ENCODE data around the gene CNOT4. TPM values are rescaled to one million over a fixed set of nuclear protein-coding genes. Genes with fewer than 3 reads are reported as not detected.
A peak's percentile ranks its signal among the peaks of the same experiment; 100 is the strongest.

Gene CNOT4
- total RNA-seq, 3 donors from 2014 or later (not counting 1 experiment from before 2014, with no cell fraction given), result 40.6 to 47.1 (median 40.7) TPM

DNA sequence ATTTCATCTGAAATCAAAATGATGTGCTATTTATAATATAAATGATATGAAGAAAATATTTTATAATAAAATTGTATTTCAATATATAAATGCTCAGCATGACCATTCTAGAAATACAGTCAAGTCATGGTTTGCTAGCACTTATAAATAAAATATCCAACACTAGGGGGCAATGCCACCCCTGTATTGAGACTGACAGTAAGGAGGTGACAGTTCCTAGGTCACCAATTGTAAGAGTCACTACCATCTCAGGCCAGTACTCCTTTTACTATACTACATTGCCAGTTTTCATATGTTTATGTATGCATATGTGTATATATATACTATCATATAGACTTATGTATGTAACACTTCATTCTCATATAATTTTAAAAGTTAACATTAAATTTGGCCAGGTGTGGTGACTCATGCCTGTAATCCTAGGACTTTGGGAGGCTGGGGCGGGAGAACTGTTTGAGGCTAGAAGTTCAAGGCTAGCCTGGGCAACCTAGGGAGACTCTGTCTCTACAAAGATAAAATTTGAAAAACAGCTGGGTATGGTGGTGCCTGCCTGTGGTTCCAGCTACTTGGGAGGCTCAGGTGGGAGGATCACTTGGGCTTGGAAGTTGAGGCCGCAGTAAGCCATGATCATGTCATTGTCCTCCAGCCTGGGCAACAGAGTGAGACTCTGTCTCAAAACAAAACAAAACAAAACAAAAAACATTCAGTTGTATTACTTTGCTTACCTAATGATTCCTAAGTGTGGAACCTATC lies 2.4 kb upstream of the CNOT4 start:
- ATAC-seq, result peak in 1 of 3 donors; percentile 24
- no peaks in the 10 kb centered on the region for H3K27me3 ChIP-seq (ENCODE audit: control insufficient read depth, insufficient read depth, low read length)
- TF ChIP-seq CTCF (IDR thresholded peaks at IDR 0.05), result peak; percentile 70

GRCh38 chr7:135510592-135511183 lies 786 bp upstream of the CNOT4 start:
- 4% methylated on average over 16 of the region's 17 CpGs for WGBS (ENCODE audit: insufficient coverage)
- Histone ChIP-seq H3K9me3 (ENCODE audit: control insufficient read depth, insufficient read depth, low read length) (no peaks in the 10 kb centered on the region), H3K4me1 (ENCODE audit: control insufficient read depth, insufficient read depth, low read length) (peaks cover 12% of the 10 kb centered on the region), H3K4me3 (ENCODE audit: low read length) (peak overlapping the region; percentile 88), H3K27ac (ENCODE audit: low read length) (no peak overlapping the region), H3K27me3 (ENCODE audit: control insufficient read depth, insufficient read depth, low read length) (no peaks in the 10 kb centered on the region), H3K36me3 (ENCODE audit: control insufficient read depth, insufficient read depth, low read length) (peaks cover 2% of the 10 kb centered on the region)
- Mint-ChIP-seq H3K4me3 (no peak overlapping the region), H3K27me3 (ENCODE audit: low read depth in 2 of 2) (no peaks in the 10 kb centered on the region), H3K36me3 (no peaks in the 10 kb centered on the region), H3K4me1 (peaks cover 5 to 8% of the 10 kb centered on the region in 2 donors), H3K27ac (no peak overlapping the region), H3K9me3 (no peaks in the 10 kb centered on the region)
- no peak for TF ChIP-seq CTCF (IDR thresholded peaks at IDR 0.05)
- DNase-seq, result no peak
- ATAC-seq, result no peak
- intact Hi-C loops (cut with micrococcal nuclease), result loop anchor here (1.0 to 5.0 kb wide), 3 partner anchors 47 to 470 kb away; partner anchors contain the start of genes NUP205 and STMP1

More for the DNA sequence above, 2.4 kb upstream of the CNOT4 start:
- 97% methylated on average over 2 of the region's 2 CpGs for WGBS (ENCODE audit: insufficient coverage)
- Histone ChIP-seq H3K4me3 (ENCODE audit: low read length) (no peak overlapping the region), H3K36me3 (ENCODE audit: control insufficient read depth, insufficient read depth, low read length) (peaks cover 2% of the 10 kb centered on the region), H3K9me3 (ENCODE audit: control insufficient read depth, insufficient read depth, low read length) (no peaks in the 10 kb centered on the region), H3K4me1 (ENCODE audit: control insufficient read depth, insufficient read depth, low read length) (peaks cover 12% of the 10 kb centered on the region), H3K27ac (ENCODE audit: low read length) (no peak overlapping the region)
- no peaks in the 10 kb centered on the region for H3K9me3 Mint-ChIP-seq
- DNase-seq, result peak in 1 of 2 donors; percentile 77
- no peaks in the 10 kb centered on the region for H3K36me3 Mint-ChIP-seq
- intact Hi-C loops (cut with micrococcal nuclease), result loop anchor here (5.0 kb wide), 1 partner anchor 150 kb away; the partner anchor contains the start of gene STMP1
- H3K4me1 Mint-ChIP-seq, result peaks cover under 1 to 3% of the 10 kb centered on the region in 2 donors
- no peak overlapping the region for H3K4me3 Mint-ChIP-seq
- peaks cover 0 to 2% of the 10 kb centered on the region in 2 donors for H3K27me3 Mint-ChIP-seq (ENCODE audit: low read depth in 2 of 2)
- no peak overlapping the region for H3K27ac Mint-ChIP-seq

DNA sequence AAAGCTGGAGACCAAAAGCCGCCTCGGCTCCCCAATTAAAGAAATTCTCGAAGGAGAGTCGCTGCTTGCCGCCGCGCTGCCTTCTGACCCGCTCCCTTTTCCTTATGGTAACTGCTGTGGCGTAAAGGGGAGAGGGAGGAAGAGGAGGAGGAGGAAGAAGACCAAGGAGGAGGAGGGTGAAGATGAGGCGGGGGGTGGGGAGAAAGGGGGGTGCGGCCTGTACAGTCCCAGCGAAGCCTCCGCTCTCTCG lies 388 bp downstream of the CNOT4 start:
- Histone ChIP-seq H3K4me1 (ENCODE audit: control insufficient read depth, insufficient read depth, low read length) (peaks cover 12% of the 10 kb centered on the region), H3K4me3 (ENCODE audit: low read length) (peak overlapping the region; percentile 88), H3K9me3 (ENCODE audit: control insufficient read depth, insufficient read depth, low read length) (no peaks in the 10 kb centered on the region), H3K27me3 (ENCODE audit: control insufficient read depth, insufficient read depth, low read length) (no peaks in the 10 kb centered on the region), H3K36me3 (ENCODE audit: control insufficient read depth, insufficient read depth, low read length) (peaks cover 2% of the 10 kb centered on the region), H3K27ac (ENCODE audit: low read length) (peak overlapping the region; percentile 95)
- no peak overlapping the region for H3K4me3 Mint-ChIP-seq
- no peak for TF ChIP-seq CTCF (IDR thresholded peaks at IDR 0.05)
- H3K36me3 Mint-ChIP-seq, result no peaks in the 10 kb centered on the region
- no peak for ATAC-seq
- H3K9me3 Mint-ChIP-seq, result no peaks in the 10 kb centered on the region
- intact Hi-C loops (cut with micrococcal nuclease), result loop anchor here (5.0 kb wide), 1 partner anchor 297 kb away; the partner anchor contains the start of gene WDR91
- H3K27me3 Mint-ChIP-seq (ENCODE audit: low read depth in 2 of 2), result no peaks in the 10 kb centered on the region
- no peak overlapping the region for H3K27ac Mint-ChIP-seq
- H3K4me1 Mint-ChIP-seq, result peaks cover 8 to 9% of the 10 kb centered on the region in 2 donors
- WGBS (ENCODE audit: insufficient coverage), result 0% methylated on average over 14 of the region's 14 CpGs
- no peak for DNase-seq
